Sigmoid colon (tissue), 7 donors: ENCODE data around the gene LPO. TPM values are rescaled to one million over a fixed set of nuclear protein-coding genes. Genes with fewer than 3 reads are reported as not detected.

ENCODE experiments used
- DNase-seq: peaks from one replicate; pipeline ENCODE4 v3.0.0-alpha.2; 2019
- H3K27ac ChIP-seq, 4 donors: fragments of 200-600 bp; sonication (generic); one replicate each; pipeline ENCODE4 v1.5.1; 2016 to 2019; ENCODE audit warnings: mild to moderate bottlenecking in 1 of 4
- H3K27me3 ChIP-seq, 3 donors: fragments of 200-600 bp; sonication (generic); one replicate each; pipeline ENCODE4 v1.5.1; 2019; ENCODE audit warnings: mild to moderate bottlenecking in 1 of 3
- H3K36me3 ChIP-seq, 4 donors: fragments of 200-600 bp; sonication (generic); one replicate each; pipeline ENCODE4 v1.5.1; 2016 to 2019
- H3K4me1 ChIP-seq, 4 donors: fragments of 200-600 bp; sonication (generic); one replicate each; pipeline ENCODE4 v1.5.1; 2017 to 2019
- H3K4me3 ChIP-seq, 4 donors: fragments of 200-600 bp; sonication (generic); one replicate each; pipeline ENCODE4 v1.5.1; 2017 to 2019; ENCODE audit warnings: mild to moderate bottlenecking in 2 of 4, moderate library complexity in 1 of 4
- H3K9me3 ChIP-seq, 4 donors: fragments of 200-600 bp in 3 of 4; sonication (generic) in 3 of 4; one replicate each; pipeline versions ENCODE4 v1.5.1 to v1.6.1; 2013 to 2019
- EP300 ChIP-seq, 4 donors: sonication (generic); formaldehyde crosslinking; IDR thresholded peaks; one replicate each; pipeline ENCODE4 v1.6.1; 2017; ENCODE audit warnings: antibody characterized with exemption in 4 of 4
- POLR2A ChIP-seq, 2 donors: fragments of 450-650 bp; IDR thresholded peaks; one replicate each; pipeline ENCODE4 v1.6.1; 2016; ENCODE audit warnings: antibody characterized with exemption in 2 of 2, mild to moderate bottlenecking in 2 of 2, moderate library complexity in 2 of 2
- POLR2AphosphoS5 ChIP-seq, 4 donors: sonication (generic); formaldehyde crosslinking; IDR thresholded peaks; one replicate each; pipeline ENCODE4 v1.6.1; 2017; ENCODE audit warnings: antibody characterized with exemption in 4 of 4
- WGBS, 2 donors: extraction: QIAGEN DNeasy Blood & Tissue Kit; methylation state at CpG; one replicate each; pipeline ENCODE4 v1.1.7; 2013; 5-methylcytosine and 5-hydroxymethylcytosine counted together
- intact Hi-C: fragments of 100-400 bp; cut with DNase I; formaldehyde crosslinking; loops from one replicate; pipeline ENCODE4 v1.15.1; 2023
- polyA plus RNA-seq, 3 donors: library from polyadenylated mRNA; stranded (reverse); fragments of 200-250 nt; gene quantifications; one replicate each; pipeline ENCODE4 v1.2.3, GENCODE V29; 2013
- total RNA-seq, 4 donors: library from RNA; depleted of rRNA; stranded (reverse); fragments of >200 nt; gene quantifications; one replicate each; pipeline ENCODE4 v1.1.0, GENCODE V29; 2016
- TF ChIP-seq, protein P1 (sequence below), 4 experiments: fragments of 450-650 bp in 3 of 4; fragments of 200-600 bp in 1 of 4; IDR thresholded peaks; one replicate each; pipeline ENCODE4 v1.5.1; 2016 to 2019; ENCODE audit warnings: antibody characterized with exemption in 4 of 4, mild to moderate bottlenecking in 3 of 4, moderate library complexity in 2 of 4
- donor health status: healthy with polysubstance abuse.
- donor health status: Bipolar disorder and iron deficiency.
- donor health status: healthy.

The LPO gene
- total and polyA plus RNA-seq, 7 donors, result not detected

DNA sequence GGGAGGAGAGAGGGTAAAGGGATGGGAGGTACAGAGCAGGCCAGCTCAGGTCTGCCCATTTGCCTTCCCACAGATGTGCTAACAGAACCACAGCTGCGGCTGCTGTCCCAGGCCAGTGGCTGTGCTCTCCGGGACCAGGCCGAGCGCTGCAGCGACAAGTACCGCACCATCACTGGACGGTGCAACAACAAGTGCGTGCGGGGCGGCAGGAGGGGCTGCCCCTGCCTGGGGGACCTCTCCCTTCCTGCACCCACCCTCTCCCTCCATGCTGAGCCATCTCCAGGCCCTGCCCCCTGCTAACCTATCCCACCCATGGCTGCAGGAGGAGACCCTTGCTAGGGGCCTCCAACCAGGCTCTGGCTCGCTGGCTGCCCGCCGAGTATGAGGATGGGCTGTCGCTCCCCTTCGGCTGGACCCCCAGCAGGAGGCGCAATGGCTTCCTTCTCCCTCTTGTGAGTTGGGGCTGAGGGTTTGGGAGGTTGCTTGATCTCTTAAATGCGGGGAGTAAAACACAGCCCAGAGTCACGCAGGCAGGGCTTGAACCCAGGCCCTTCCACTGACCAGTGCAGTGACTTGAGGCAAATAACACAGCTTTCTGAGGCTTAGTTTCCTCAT is 44.6 kb upstream of the LPO start:
- 82% methylated on average over 18 of the region's 18 CpGs for WGBS, 2 donors
- H3K27ac ChIP-seq, result no peak overlapping the region
- intact Hi-C loops, result no loop called here
- H3K27me3 ChIP-seq, result peaks cover 0 to 37% (median 13%) of the 10 kb centered on the region in 3 donors
- H3K4me1 ChIP-seq, result no peaks in the 10 kb centered on the region
- H3K9me3 ChIP-seq, result no peaks in the 10 kb centered on the region
- H3K36me3 ChIP-seq, result no peaks in the 10 kb centered on the region
- no peak for TF ChIP-seq EP300 (IDR thresholded peaks at IDR 0.05)
- no peak overlapping the region for H3K4me3 ChIP-seq
- no peak for DNase-seq

DNA sequence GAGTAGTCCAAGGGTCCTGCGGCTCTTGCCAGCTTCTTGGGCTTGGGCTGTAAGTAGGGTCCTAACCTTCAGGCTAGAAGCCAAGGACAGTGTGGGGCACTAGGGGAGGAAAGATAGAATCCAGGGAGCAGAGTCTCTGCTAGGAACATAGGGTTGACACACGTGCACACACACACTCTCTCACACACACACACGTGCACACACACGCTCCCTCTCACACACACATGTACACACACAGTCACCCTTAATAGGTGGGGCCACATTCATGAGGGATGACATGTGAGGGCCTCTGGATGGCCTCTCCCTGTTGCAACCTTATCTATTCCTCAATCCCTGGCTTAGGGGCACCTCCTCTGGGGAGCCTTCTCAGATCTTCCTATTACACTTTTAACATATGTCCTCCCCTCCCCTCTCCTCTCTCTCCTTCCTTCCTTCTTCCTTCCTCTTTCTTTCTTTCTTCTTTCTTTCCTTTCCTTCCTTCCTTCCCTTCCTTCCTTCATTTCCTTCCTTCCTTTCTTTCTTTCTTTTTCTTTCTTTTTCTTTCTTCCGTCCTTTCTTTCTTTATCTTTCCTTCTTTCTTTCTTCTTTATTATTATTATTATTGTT is 42.8 kb upstream of the LPO start:
- Histone ChIP-seq H3K4me3 (no peak overlapping the region), H3K9me3 (no peaks in the 10 kb centered on the region), H3K27me3 (peaks cover 0 to 32% (median 11%) of the 10 kb centered on the region in 3 donors), H3K36me3 (no peaks in the 10 kb centered on the region), H3K4me1 (no peaks in the 10 kb centered on the region), H3K27ac (no peak overlapping the region)
- DNase-seq, result no peak
- intact Hi-C loops, result no loop called here
- no peak for TF ChIP-seq POLR2A (IDR thresholded peaks at IDR 0.05)
- no peak for TF ChIP-seq POLR2AphosphoS5 (IDR thresholded peaks at IDR 0.05)
- TF ChIP-seq EP300 (IDR thresholded peaks at IDR 0.05), result no peak
- TF ChIP-seq, protein P1, sequence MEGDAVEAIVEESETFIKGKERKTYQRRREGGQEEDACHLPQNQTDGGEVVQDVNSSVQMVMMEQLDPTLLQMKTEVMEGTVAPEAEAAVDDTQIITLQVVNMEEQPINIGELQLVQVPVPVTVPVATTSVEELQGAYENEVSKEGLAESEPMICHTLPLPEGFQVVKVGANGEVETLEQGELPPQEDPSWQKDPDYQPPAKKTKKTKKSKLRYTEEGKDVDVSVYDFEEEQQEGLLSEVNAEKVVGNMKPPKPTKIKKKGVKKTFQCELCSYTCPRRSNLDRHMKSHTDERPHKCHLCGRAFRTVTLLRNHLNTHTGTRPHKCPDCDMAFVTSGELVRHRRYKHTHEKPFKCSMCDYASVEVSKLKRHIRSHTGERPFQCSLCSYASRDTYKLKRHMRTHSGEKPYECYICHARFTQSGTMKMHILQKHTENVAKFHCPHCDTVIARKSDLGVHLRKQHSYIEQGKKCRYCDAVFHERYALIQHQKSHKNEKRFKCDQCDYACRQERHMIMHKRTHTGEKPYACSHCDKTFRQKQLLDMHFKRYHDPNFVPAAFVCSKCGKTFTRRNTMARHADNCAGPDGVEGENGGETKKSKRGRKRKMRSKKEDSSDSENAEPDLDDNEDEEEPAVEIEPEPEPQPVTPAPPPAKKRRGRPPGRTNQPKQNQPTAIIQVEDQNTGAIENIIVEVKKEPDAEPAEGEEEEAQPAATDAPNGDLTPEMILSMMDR (IDR thresholded peaks at IDR 0.05), result no peak
- whole genome bisulfite sequencing, 2 donors, result 68 to 85% methylated on average over 5 of the region's 5 CpGs

DNA sequence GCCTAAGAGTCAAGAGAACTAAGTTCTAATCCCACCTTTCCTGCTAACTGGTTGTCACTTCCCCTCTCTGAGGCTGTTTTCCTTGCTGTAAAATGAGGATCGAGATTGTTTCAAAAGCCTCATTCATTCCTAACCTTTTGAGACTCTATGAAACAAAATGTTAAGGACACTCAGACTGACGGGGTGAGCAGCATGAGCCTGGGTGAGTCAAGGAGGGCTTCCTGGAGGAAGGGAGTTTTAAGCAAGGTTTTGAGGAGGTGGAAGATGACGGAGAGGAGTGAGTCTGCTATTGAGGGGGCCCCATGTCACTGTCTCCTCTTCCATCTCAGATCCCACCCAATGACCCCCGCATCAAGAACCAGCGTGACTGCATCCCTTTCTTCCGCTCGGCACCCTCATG is 41.8 kb upstream of the LPO start:
- Histone ChIP-seq H3K4me3 (no peak overlapping the region), H3K4me1 (no peaks in the 10 kb centered on the region), H3K27me3 (peaks cover 0 to 27% (median 4%) of the 10 kb centered on the region in 3 donors), H3K9me3 (no peaks in the 10 kb centered on the region), H3K36me3 (no peaks in the 10 kb centered on the region), H3K27ac (no peak overlapping the region)
- no peak for DNase-seq
- TF ChIP-seq EP300 (IDR thresholded peaks at IDR 0.05) (no peak), POLR2AphosphoS5 (IDR thresholded peaks at IDR 0.05) (no peak), POLR2A (IDR thresholded peaks at IDR 0.05) (no peak)
- TF ChIP-seq, protein P1 (IDR thresholded peaks at IDR 0.05), result no peak
- 83 to 87% methylated on average over 7 of the region's 7 CpGs for WGBS, 2 donors
- intact Hi-C loops, result no loop called here

DNA sequence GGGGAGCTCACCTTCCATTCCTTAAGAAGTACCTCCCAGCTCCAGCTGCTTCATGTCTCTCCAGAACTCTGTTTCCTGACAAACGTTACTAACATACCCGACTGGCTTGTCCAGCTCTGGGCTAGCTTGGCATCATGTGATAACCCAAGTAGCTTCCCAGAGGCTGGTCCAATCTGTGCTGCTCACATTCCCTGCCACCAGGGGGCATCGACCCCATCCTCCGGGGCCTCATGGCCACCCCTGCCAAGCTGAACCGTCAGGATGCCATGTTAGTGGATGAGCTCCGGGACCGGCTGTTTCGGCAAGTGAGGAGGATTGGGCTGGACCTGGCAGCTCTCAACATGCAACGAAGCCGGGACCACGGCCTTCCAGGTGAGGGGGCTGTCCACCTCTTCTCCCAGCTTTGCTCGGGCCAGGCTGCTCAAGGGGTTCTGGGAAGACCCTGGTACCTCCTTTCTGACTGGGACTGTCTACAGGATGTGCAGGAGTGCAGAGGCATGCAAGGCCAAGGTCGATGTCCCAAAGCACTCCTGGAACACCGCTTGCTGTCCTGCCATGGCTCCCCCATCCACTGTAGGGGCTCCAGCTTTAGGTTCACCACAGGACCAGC is 38.3 kb upstream of the LPO start:
- DNase-seq, result peak; percentile 66
- H3K36me3 ChIP-seq, result no peaks in the 10 kb centered on the region
- intact Hi-C loops, result no loop called here
- H3K4me1 ChIP-seq, result no peaks in the 10 kb centered on the region
- H3K9me3 ChIP-seq, result no peaks in the 10 kb centered on the region
- TF ChIP-seq, protein P1 (IDR thresholded peaks at IDR 0.05), result peak in 1 of 4 experiments; percentile 26
- no peak for TF ChIP-seq EP300 (IDR thresholded peaks at IDR 0.05)
- no peak overlapping the region for H3K4me3 ChIP-seq
- peaks cover 0 to 16% (median 0%) of the 10 kb centered on the region in 3 donors for H3K27me3 ChIP-seq
- H3K27ac ChIP-seq, result no peak overlapping the region
- WGBS, 2 donors, result 43 to 47% methylated on average over 14 of the region's 14 CpGs

DNA sequence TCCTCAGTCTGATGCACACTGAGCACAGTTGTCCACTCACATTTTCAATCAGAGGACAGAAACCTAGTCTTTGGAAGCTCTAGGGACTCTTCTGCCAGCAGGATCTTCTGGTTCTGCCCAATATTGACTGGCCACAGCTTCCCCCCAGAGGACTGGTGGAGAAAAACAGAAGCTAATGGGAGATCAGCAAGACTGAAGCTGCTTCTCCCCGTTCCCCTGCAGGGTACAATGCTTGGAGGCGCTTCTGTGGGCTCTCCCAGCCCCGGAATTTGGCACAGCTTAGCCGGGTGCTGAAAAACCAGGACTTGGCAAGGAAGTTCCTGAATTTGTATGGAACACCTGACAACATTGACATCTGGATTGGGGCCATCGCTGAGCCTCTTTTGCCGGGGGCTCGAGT is 35.5 kb upstream of the LPO start:
- no peak overlapping the region for H3K4me3 ChIP-seq
- TF ChIP-seq, protein P1 (IDR thresholded peaks at IDR 0.05), result no peak
- no peak for TF ChIP-seq POLR2AphosphoS5 (IDR thresholded peaks at IDR 0.05)
- TF ChIP-seq POLR2A (IDR thresholded peaks at IDR 0.05), result no peak
- no peak for TF ChIP-seq EP300 (IDR thresholded peaks at IDR 0.05)
- H3K9me3 ChIP-seq, result no peaks in the 10 kb centered on the region
- H3K36me3 ChIP-seq, result peaks cover 0 to 21% (median 2%) of the 10 kb centered on the region in 4 donors
- H3K27me3 ChIP-seq, result peaks cover 0 to 14% (median 0%) of the 10 kb centered on the region in 3 donors
- 89 to 91% methylated on average over 7 of the region's 7 CpGs for WGBS, 2 donors
- H3K27ac ChIP-seq, result no peak overlapping the region
- DNase-seq, result no peak
- intact Hi-C loops, result no loop called here
- no peaks in the 10 kb centered on the region for H3K4me1 ChIP-seq
